Nephron progenitor cell (in vitro differentiated cells): ENCODE data around the gene SLC22A2.

Source experiments
- DNase-seq: peaks from one replicate; pipeline ENCODE4 v3.0.0; 2021
- H3K27ac Mint-ChIP-seq: 2 replicates; pipeline ENCODE4 v1.8.0; 2021; ENCODE audit warnings: mild to moderate bottlenecking, moderate library complexity, mixed read lengths
- H3K27me3 Mint-ChIP-seq: 2 replicates; pipeline ENCODE4 v1.8.0; 2021; ENCODE audit warnings: mild to moderate bottlenecking, low read depth, mixed read lengths; ENCODE audit not compliant: poor library complexity
- H3K36me3 Mint-ChIP-seq: 2 replicates; pipeline ENCODE4 v1.8.0; 2021; ENCODE audit warnings: low read depth, mixed read lengths
- H3K4me1 Mint-ChIP-seq: 2 replicates; pipeline ENCODE4 v1.8.0; 2021; ENCODE audit warnings: mixed read lengths
- H3K4me3 Mint-ChIP-seq: 2 replicates; pipeline ENCODE4 v1.8.0; 2021; ENCODE audit warnings: mild to moderate bottlenecking, moderate library complexity, mixed read lengths
- H3K9me3 Mint-ChIP-seq: 2 replicates; pipeline ENCODE4 v1.8.0; 2021; ENCODE audit warnings: mild to moderate bottlenecking, moderate library complexity, mixed read lengths
- CTCF ChIP-seq: fragments of 200-600 bp; sonication (generic); IDR thresholded peaks from 2 replicates; pipeline ENCODE4 v1.5.0; 2021; ENCODE audit warnings: antibody characterized with exemption

SLC22A2 gene

GRCh38 chr6:160227769-160228161 lies 30.9 kb downstream of the SLC22A2 start:
- H3K9me3 Mint-ChIP-seq, result peaks cover 28% of the 10 kb centered on the region
- H3K27ac Mint-ChIP-seq, result no peak overlapping the region
- no peak for DNase-seq
- H3K36me3 Mint-ChIP-seq, result no peaks in the 10 kb centered on the region
- H3K27me3 Mint-ChIP-seq, result peaks cover 3% of the 10 kb centered on the region
- no peak for TF ChIP-seq CTCF
- no peak overlapping the region for H3K4me3 Mint-ChIP-seq
- peaks cover 4% of the 10 kb centered on the region for H3K4me1 Mint-ChIP-seq

GRCh38 chr6:160227038-160227768 lies 31.4 kb downstream of the SLC22A2 start:
- Mint-ChIP-seq H3K27ac (no peak overlapping the region), H3K27me3 (peaks cover 3% of the 10 kb centered on the region), H3K9me3 (peaks cover 28% of the 10 kb centered on the region), H3K4me1 (peaks cover 4% of the 10 kb centered on the region), H3K4me3 (no peak overlapping the region), H3K36me3 (no peaks in the 10 kb centered on the region)
- DNase-seq, result no peak
- TF ChIP-seq CTCF, result no peak

- no peak overlapping the region for H3K4me3 Mint-ChIP-seq
- H3K9me3 Mint-ChIP-seq, result peaks cover 28% of the 10 kb centered on the region
- H3K27ac Mint-ChIP-seq, result no peak overlapping the region
- peaks cover 4% of the 10 kb centered on the region for H3K4me1 Mint-ChIP-seq
- no peak for DNase-seq
- peaks cover 3% of the 10 kb centered on the region for H3K27me3 Mint-ChIP-seq
- TF ChIP-seq CTCF, result no peak
- H3K36me3 Mint-ChIP-seq, result no peaks in the 10 kb centered on the region
Measured at GRCh38 chr6:160226118-160226591, 32.5 kb downstream of the SLC22A2 start.

GRCh38 chr6:160224639-160225237 lies 33.9 kb downstream of the SLC22A2 start:
- no peak overlapping the region for H3K27ac Mint-ChIP-seq
- no peaks in the 10 kb centered on the region for H3K4me1 Mint-ChIP-seq
- H3K9me3 Mint-ChIP-seq, result peaks cover 22% of the 10 kb centered on the region
- H3K36me3 Mint-ChIP-seq, result no peaks in the 10 kb centered on the region
- no peak for TF ChIP-seq CTCF
- no peak overlapping the region for H3K4me3 Mint-ChIP-seq
- H3K27me3 Mint-ChIP-seq, result peaks cover 3% of the 10 kb centered on the region
- no peak for DNase-seq

GRCh38 chr6:160222491-160222890 lies 36.1 kb downstream of the SLC22A2 start:
- Mint-ChIP-seq H3K4me1 (no peaks in the 10 kb centered on the region), H3K27me3 (peaks cover 4% of the 10 kb centered on the region), H3K36me3 (no peaks in the 10 kb centered on the region), H3K27ac (no peak overlapping the region), H3K4me3 (no peak overlapping the region), H3K9me3 (peaks cover 16% of the 10 kb centered on the region)
- TF ChIP-seq CTCF, result no peak
- no peak for DNase-seq

GRCh38 chr6:160221918-160222317 lies 36.7 kb downstream of the SLC22A2 start:
- H3K27me3 Mint-ChIP-seq, result peaks cover 4% of the 10 kb centered on the region
- peaks cover 11% of the 10 kb centered on the region for H3K9me3 Mint-ChIP-seq
- TF ChIP-seq CTCF, result no peak
- no peak overlapping the region for H3K4me3 Mint-ChIP-seq
- no peaks in the 10 kb centered on the region for H3K36me3 Mint-ChIP-seq
- DNase-seq, result no peak
- H3K4me1 Mint-ChIP-seq, result no peaks in the 10 kb centered on the region
- no peak overlapping the region for H3K27ac Mint-ChIP-seq
